IPS-18c (cell line): ENCODE measurements around the gene RPRD1B.

Source experiments
- H3K4me3 ChIP-seq: 2 replicates; pipeline ENCODE4 v1.7.0; 2013; ENCODE audit warnings: low read depth, mild to moderate bottlenecking, low read length, moderate library complexity; ENCODE audit not compliant: insufficient read depth
- H3K9me3 ChIP-seq: one replicate; pipeline ENCODE4 v1.6.1; 2013; ENCODE audit warnings: mild to moderate bottlenecking, low read length, moderate library complexity; ENCODE audit not compliant: control insufficient read depth, insufficient read depth

RPRD1B gene

DNA sequence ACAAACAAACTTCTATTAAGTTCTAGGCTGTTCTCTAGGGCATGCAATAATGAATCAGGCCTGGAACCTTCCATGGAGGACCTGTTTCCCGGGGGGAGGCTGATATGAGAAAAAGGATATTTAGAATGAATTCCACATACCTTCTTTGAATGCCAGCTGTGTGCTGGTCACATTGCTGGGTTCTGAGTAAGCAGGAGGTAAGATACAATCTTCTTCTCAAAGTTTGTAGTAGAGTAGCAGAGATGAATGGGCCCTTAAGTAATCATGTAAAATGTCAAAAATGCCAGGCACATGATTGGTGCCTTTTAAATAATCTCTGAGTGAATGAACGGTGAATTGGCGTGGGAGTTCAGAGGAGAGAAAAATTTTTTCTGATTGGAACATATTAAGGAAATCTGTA lies 84.1 kb downstream of the RPRD1B start:
- no peaks in the 10 kb centered on the region for H3K9me3 ChIP-seq

DNA sequence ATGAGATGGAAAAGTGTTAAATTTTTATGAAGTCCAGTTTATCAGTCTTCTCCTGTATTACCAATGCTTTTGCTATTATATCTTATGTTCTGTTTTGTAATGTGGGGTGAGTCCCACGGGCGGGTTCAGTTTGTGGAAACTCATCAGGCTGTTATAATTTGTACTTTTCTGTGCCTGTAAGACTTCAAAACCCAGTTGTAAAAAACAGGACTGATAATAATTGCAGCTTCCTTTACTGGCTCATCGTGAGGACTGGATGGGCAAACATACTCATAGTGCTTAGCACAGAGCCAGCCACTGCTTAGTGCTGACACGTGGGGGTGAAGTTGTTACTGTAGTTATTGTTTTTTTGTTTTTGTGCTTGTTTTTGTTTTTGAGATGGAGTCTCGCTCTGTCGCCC lies 85.9 kb downstream of the RPRD1B start:
- Histone ChIP-seq H3K4me3 (no peak overlapping the region), H3K9me3 (no peaks in the 10 kb centered on the region)

More for the DNA sequence above, 84.1 kb downstream of the RPRD1B start:
- H3K4me3 ChIP-seq, result no peak overlapping the region

- no peak overlapping the region for H3K4me3 ChIP-seq
- H3K9me3 ChIP-seq, result no peaks in the 10 kb centered on the region
Measured at GRCh38 chr20:38120625-38120988, 87.1 kb downstream of the RPRD1B start.

GRCh38 chr20:38121741-38122140 lies 88.2 kb downstream of the RPRD1B start:
- Histone ChIP-seq H3K9me3 (no peaks in the 10 kb centered on the region), H3K4me3 (no peak overlapping the region)

DNA sequence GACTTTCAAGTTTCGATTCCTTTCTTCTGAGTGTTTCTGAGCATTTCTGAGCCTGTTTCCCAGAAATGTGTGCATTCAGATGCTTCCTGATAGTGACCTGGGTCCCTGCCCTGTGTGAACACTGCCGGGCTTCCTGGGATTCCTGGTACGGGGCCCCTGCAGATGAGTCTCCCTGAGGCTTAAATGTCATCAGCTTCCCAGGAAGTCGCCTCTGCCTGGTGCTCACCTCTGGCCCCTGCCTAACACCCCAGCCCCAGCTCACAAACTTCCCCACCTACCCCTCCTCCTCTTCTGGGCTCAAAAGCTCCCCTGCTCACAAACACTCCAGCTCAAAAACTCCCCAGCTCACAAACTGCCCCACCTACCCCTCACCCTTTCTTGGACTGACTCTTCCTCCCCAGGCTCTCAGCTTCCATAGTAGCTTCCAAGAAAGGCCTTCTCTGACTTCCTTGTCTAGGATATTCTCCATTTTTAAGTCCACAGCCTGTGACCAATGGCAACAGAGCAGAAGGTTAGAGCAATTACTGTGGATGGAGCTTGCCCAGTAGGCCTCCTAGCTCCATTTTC lies 89.6 kb downstream of the RPRD1B start:
- Histone ChIP-seq H3K4me3 (no peak overlapping the region), H3K9me3 (no peaks in the 10 kb centered on the region)

DNA sequence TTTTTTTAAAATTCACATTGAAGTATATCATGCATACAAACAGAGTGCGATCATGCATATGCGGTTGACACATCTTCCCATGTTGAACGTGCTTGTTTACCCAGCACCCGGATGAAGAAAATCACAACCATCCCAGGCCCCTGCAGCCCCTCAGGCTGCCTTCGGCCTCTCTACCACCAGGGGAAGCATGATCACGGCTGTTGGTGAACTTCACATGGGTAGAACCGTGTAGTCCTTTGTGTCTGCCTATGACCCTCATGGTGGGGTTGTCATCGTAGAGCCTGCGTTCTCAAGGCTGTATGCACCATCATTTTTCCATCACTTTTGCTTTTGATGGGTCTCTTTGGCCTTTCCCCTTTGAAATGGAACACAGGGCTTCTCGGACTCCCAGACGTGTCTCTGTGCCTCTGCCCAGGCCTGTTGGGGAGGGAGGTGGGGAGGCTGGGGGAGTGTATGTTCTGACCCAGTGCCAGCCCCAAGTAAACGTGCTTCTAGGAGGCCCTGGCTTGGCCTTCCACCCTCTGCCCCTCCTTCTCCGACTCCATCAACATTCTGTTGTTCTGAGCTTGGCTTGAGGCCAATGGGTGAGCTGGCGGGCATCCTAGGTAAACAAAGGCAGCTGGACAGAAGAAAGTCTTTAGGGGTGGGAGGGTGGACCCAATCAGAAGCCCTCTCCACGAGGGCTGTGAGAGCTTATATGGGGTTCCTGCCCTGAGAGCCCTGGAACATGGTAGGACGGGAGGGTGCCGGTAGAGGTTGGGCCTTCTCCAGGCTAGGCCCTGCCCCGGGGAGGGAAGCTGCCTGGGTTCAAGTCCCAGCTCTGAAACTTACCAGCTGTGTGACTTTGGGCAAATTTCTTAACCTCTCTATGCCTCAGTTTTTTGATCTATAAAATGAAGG lies 91.9 kb downstream of the RPRD1B start:
- Histone ChIP-seq H3K4me3 (no peak overlapping the region), H3K9me3 (no peaks in the 10 kb centered on the region)

- no peaks in the 10 kb centered on the region for H3K9me3 ChIP-seq
- H3K4me3 ChIP-seq, result no peak overlapping the region
Measured at GRCh38 chr20:38126146-38126921, 92.8 kb downstream of the RPRD1B start.

DNA sequence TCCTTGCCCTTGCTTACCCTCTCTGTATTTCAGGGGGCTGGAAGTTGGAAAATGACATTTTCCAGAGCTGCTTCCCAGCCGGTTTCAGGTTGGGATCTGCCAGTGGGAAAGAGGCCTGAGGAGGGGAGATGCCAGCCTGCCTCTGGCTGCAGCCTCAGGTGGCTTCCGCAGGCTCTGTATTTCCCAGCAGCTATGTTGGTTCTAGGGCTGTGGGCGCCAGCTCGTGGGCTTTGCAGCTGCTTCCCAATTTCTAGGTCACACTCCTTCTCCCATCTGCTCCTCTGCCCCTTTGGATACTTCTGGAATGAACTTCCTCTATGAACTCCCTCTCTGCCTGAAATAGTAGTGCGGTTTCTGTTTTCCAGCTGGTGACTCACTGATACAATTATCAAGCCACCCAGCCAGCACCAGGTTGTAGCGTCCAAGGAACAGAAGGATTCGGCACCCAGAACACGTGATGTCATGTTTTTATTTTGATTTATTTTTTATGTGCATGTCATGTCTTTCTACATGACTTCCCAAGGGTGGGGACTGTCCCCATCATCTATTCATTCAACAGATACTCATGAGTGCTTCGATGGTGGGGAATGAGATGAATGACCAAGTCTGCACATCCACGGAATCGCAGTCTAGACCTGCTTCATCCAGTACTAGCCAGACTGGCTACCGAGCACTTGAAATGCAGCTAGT lies 93.5 kb downstream of the RPRD1B start:
- Histone ChIP-seq H3K9me3 (no peaks in the 10 kb centered on the region), H3K4me3 (no peak overlapping the region)

- no peaks in the 10 kb centered on the region for H3K9me3 ChIP-seq
- no peak overlapping the region for H3K4me3 ChIP-seq
Measured at GRCh38 chr20:38127920-38128528, 94.5 kb downstream of the RPRD1B start.

DNA sequence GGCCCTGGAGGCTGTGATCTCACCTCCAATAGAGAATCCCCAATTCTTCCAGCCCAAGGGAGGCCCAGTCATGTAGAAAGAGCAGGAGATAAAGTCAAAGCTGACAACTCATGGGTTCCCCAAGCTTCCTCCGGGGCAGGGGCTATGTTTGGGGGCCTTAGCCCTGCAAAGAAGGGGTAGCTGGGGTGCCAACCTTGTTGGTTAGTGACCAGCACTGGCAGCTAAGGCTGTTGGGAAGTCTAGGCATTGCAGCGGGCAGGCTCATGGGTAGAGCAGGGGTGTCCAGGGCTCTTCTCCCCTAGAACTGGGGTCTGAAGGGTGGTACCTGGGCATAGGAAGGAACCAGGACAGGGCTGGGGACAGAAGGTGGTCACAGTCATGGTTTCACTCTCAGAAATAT lies 95.1 kb downstream of the RPRD1B start:
- H3K9me3 ChIP-seq, result no peaks in the 10 kb centered on the region

DNA sequence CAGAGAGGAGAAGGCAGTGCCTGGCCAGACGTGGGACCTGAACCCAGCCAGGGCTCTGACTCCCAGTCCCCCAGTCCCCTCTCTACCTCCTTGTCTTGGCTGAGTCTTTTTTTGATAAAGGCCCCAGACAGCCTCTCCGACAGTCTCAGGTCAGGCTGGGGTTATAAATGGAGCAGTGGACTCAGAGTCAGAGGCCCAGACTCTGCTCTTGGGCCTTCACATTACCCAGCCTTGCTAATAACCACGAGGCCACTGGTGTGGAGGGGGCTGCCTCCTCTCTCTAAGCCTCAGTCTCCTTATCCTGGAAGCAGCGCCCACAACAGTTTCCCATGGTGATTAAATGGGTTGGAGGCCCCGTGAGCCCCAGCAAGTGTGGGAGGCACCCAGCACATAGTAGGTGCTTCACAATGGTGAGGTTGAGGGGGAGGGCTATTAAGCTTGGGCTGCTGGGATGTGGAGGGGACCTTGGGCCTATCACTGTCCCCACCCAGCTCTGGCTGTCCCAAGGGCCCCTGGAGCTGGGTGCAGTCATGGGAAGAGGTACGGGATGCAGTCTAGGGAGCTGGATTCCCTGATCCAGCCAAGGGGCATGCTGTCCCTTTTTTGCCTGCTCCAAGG lies 95.8 kb downstream of the RPRD1B start:
- no peaks in the 10 kb centered on the region for H3K9me3 ChIP-seq
- no peak overlapping the region for H3K4me3 ChIP-seq

More for the DNA sequence above, 95.1 kb downstream of the RPRD1B start:
- no peak overlapping the region for H3K4me3 ChIP-seq

GRCh38 chr20:38129893-38130609 lies 96.5 kb downstream of the RPRD1B start:
- no peaks in the 10 kb centered on the region for H3K9me3 ChIP-seq
- no peak overlapping the region for H3K4me3 ChIP-seq

DNA sequence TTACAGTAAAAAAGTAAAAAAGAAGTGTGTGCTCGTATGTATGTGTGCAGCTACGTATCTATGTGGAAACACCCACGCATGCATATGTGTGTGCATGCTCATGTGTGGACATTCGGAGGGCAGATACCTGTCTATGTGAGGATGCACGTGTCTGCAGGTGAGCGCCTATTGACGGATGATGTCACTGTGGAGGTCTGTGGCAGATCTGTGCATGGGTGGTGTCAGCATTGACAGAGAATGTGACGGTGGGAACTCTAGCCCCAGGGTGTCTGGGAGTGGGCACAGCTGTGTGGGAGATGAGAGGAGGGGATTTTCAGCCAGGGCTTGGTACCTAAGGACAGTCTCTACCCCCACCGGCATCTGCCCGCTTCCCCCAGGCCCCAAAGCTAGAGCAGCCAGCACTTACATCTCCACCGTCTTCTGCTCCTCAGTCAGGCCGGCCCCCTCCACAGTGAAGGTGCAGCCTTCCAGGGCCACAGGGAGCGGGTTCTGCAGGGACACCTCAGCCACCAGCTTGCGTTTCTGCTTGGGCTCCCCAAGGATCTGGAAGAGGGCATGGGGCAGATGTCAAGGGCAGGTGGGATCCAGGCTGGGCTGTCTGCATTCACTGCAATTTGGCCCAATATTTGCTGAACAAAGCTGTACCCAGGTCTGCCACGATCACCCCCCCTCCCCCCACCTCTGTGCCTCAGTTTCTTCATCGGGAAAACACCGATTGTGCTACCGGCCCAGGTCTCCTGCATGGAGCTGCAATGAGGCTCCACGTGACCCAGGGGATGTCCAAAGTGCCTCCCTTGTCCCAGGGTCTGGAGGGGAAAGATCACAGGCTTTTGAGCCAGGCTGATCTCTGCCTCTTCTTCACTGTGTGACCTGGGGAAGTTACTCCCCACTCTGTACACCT lies 97.4 kb downstream of the RPRD1B start:
- H3K9me3 ChIP-seq, result no peaks in the 10 kb centered on the region
- no peak overlapping the region for H3K4me3 ChIP-seq

DNA sequence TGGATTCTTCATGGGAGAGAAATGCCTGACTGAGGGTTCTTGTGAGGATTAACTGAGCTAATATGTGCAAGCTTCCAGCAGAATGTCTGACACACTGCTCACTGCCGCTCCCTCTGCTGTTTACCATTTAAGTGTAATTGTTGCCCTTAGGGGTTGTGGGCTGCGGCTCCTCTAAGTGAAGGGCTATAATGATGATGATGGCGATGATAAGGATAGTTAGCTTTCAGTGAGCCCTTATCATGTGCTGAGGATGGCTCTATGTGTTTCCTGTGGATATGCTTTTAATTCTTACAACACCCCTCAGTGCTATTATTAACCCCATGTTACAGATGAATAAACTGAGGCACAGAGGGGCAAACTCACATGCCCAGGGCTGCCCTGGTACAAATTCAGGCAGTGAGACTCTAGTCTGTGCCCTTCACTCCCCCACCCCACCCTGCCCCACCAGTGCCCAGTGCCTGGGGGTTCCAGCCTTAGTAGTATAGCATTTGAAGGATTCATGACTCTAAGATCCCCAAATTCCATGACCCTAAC lies 98.1 kb downstream of the RPRD1B start:
- Histone ChIP-seq H3K9me3 (no peaks in the 10 kb centered on the region), H3K4me3 (no peak overlapping the region)
